DMS153 treated with DMSO at 0.1 percent for 48 hours (cell line): Measurements from ENCODE around the gene SYNE1.
"Not testable (repeated sequence)": the region's sequence is repeated elsewhere in the genome, so short reads cannot be mapped to it uniquely, and the experiment has no call there.

Experiments used
- DNase-seq: peaks from one replicate; lab custom pipeline; 2025; ENCODE audit not compliant: unreplicated experiment; lab: John Stamatoyannopoulos, UW

Gene SYNE1

GRCh38 chr6:152441902-152442301, 195.3 kb downstream of the SYNE1 start:
- DNase-seq: no peak

GRCh38 chr6:152435816-152436215, 201.3 kb downstream of the SYNE1 start:
- no peak for DNase-seq

GRCh38 chr6:152432758-152433157, 204.4 kb downstream of the SYNE1 start:
- DNase-seq: no peak

- DNase-seq: no peak
Measured at GRCh38 chr6:152428126-152428525, 209.0 kb downstream of the SYNE1 start.

- no peak for DNase-seq
Measured at GRCh38 chr6:152426276-152426675, 210.9 kb downstream of the SYNE1 start.

- DNase-seq: no peak
Measured at GRCh38 chr6:152423216-152424103, 213.7 kb downstream of the SYNE1 start.

GRCh38 chr6:152421496-152421895, 215.7 kb downstream of the SYNE1 start:
- DNase-seq: not testable (repeated sequence)

- no peak for DNase-seq
Measured at GRCh38 chr6:152420696-152421095, 216.5 kb downstream of the SYNE1 start.

GRCh38 chr6:152418551-152418950, 218.6 kb downstream of the SYNE1 start:
- DNase-seq: no peak

GRCh38 chr6:152416652-152417051, 220.5 kb downstream of the SYNE1 start:
- DNase-seq: no peak

GRCh38 chr6:152404936-152405595, 232.1 kb downstream of the SYNE1 start:
- DNase-seq: no peak

- DNase-seq: no peak
Measured at GRCh38 chr6:152404086-152404857, 232.9 kb downstream of the SYNE1 start.

GRCh38 chr6:152402791-152403190, 234.4 kb downstream of the SYNE1 start:
- no peak for DNase-seq

- DNase-seq: no peak
Measured at GRCh38 chr6:152401978-152402377, 235.2 kb downstream of the SYNE1 start.

- no peak for DNase-seq
Measured at GRCh38 chr6:152399399-152399798, 237.8 kb downstream of the SYNE1 start.

GRCh38 chr6:152398993-152399392, 238.2 kb downstream of the SYNE1 start:
- DNase-seq: no peak

- no peak for DNase-seq
Measured at GRCh38 chr6:152398316-152398715, 238.8 kb downstream of the SYNE1 start.

GRCh38 chr6:152394303-152394702, 242.9 kb downstream of the SYNE1 start:
- DNase-seq: no peak

- no peak for DNase-seq
Measured at GRCh38 chr6:152391179-152391880, 245.8 kb downstream of the SYNE1 start.

- no peak for DNase-seq
Measured at GRCh38 chr6:152387091-152387490, 250.1 kb downstream of the SYNE1 start.

- DNase-seq: no peak
Measured at GRCh38 chr6:152386131-152386530, 251.0 kb downstream of the SYNE1 start.
